Gastrocnemius medialis (tissue), 4 donors: ENCODE measurements around the gene RND1. TPM values are rescaled to one million over a fixed set of nuclear protein-coding genes. Genes with fewer than 3 reads are reported as not detected.

ENCODE experiments used
- ATAC-seq, 2 donors: fragments of 150-250 bp; one replicate each; pipeline ENCODE4 v1.9.1; 2016
- DNase-seq, 2 donors: peaks; one replicate each; pipeline ENCODE4 v3.0.0-alpha.2; 2019
- H3K27ac ChIP-seq, 4 donors: fragments of 200-600 bp; sonication (generic); 1 replicate in 1 of 4; 2 replicates in 3 of 4; pipeline ENCODE4 v1.5.1; 2016 to 2018; ENCODE audit warnings: mild to moderate bottlenecking in 2 of 4, moderate library complexity in 1 of 4
- H3K27me3 ChIP-seq, 3 donors: fragments of 200-600 bp; sonication (generic) in 2 of 3; 1 replicate in 1 of 3; 2 replicates in 2 of 3; pipeline versions ENCODE4 v1.5.1 to v1.6.0; 2016 to 2019; ENCODE audit warnings: mild to moderate bottlenecking in 1 of 3, moderate library complexity in 1 of 3
- H3K36me3 ChIP-seq, 2 donors: fragments of 200-600 bp; sonication (generic) in 1 of 2; one replicate each; pipeline ENCODE4 v1.5.1; 2017 to 2018
- H3K4me1 ChIP-seq, 2 donors: fragments of 200-600 bp; sonication (generic) in 1 of 2; one replicate each; pipeline ENCODE4 v1.5.1; 2016 to 2017; ENCODE audit warnings: mild to moderate bottlenecking in 2 of 2
- H3K4me3 ChIP-seq, 4 donors: fragments of 200-600 bp; sonication (generic) in 3 of 4; 1 replicate in 1 of 4; 2 replicates in 3 of 4; pipeline ENCODE4 v1.5.1; 2016 to 2019; ENCODE audit warnings: mild to moderate bottlenecking in 2 of 4
- H3K9me3 ChIP-seq, 3 donors: fragments of 200-600 bp; sonication (generic) in 2 of 3; 1 replicate in 1 of 3; 2 replicates in 2 of 3; pipeline ENCODE4 v1.5.1; 2016 to 2019
- CTCF ChIP-seq, 5 experiments: fragments of 450-650 bp in 3 of 5; fragments of 200-600 bp in 2 of 5; sonication (generic) in 2 of 5; IDR thresholded peaks in 4 of 5; conservative IDR thresholded peaks in 1 of 5; 1 replicate in 4 of 5; 2 replicates in 1 of 5; pipeline ENCODE4 v1.5.1; 2016 to 2019; ENCODE audit warnings: antibody characterized with exemption in 5 of 5, mild to moderate bottlenecking in 3 of 5, moderate library complexity in 3 of 5
- POLR2A ChIP-seq, 2 donors: fragments of 450-650 bp; IDR thresholded peaks; one replicate each; pipeline ENCODE4 v1.6.1; 2017; ENCODE audit warnings: antibody characterized with exemption in 2 of 2, mild to moderate bottlenecking in 2 of 2, moderate library complexity in 2 of 2
- in situ Hi-C, 4 donors: fragments of 200-750 bp; cut with MboI; loops; one replicate each; pipeline versions ENCODE4 v1.15.0 to v1.8.0; 2017; ENCODE audit warnings: low sequenced_read_pairs in 4 of 4
- intact Hi-C: fragments of 100-400 bp; cut with DNase I; formaldehyde crosslinking; loops from one replicate; pipeline ENCODE4 v1.15.1; 2023; ENCODE audit warnings: low total_unique reads
- total RNA-seq, 4 donors: library from RNA; depleted of rRNA; stranded (reverse); fragments of >200 nt; gene quantifications; one replicate each; pipeline versions ENCODE4 v1.1.0 to v1.2.3, GENCODE V29; 2016

Gene RND1
- total RNA-seq, 4 donors from 2014 or later = 0.36 TPM; not detected in 3

GRCh38 chr12:48819986-48820725 is 45.5 kb downstream of the RND1 start:
- Histone ChIP-seq H3K4me1 (peaks cover 21 to 28% of the 10 kb centered on the region in 2 donors), H3K36me3 (no peaks in the 10 kb centered on the region), H3K4me3 (no peak overlapping the region), H3K27me3 (peaks cover 6 to 28% (median 19%) of the 10 kb centered on the region in 3 donors), H3K27ac (no peak overlapping the region), H3K9me3 (no peaks in the 10 kb centered on the region)
- in situ Hi-C loops = no loop called here
- DNase-seq (no peak), ATAC-seq (no peak)
- TF ChIP-seq CTCF (IDR thresholded peaks at IDR 0.05 in 4 of 5, conservative IDR thresholded peaks at IDR 0.05 in 1 of 5) (no peak), POLR2A (IDR thresholded peaks at IDR 0.05) (no peak)
- intact Hi-C loops = loop anchor here (10.0 kb wide), 2 partner anchors 465 to 625 kb away; partner anchors contain the start of gene ZNF641

- in situ Hi-C loops (no loop called here), intact Hi-C loops (loop anchor here (10.0 kb wide), 2 partner anchors 464 to 624 kb away; partner anchors contain the start of gene ZNF641)
Measured at GRCh38 chr12:48818831-48819590, 46.7 kb downstream of the RND1 start.

GRCh38 chr12:48817873-48818830 is 47.5 kb downstream of the RND1 start, which contains the start of gene CACNB3:
TSS of gene CACNB3 (plus strand) at chr12:48818496. CDS start at chr12:48818930, 434 bp downstream.
- no peak for ATAC-seq
- Histone ChIP-seq H3K4me1 (peaks cover 21 to 33% of the 10 kb centered on the region in 2 donors), H3K9me3 (no peaks in the 10 kb centered on the region), H3K27me3 (peaks cover 6 to 28% (median 19%) of the 10 kb centered on the region in 3 donors), H3K27ac (peak within 1 kb of the TSS; percentile 23 to 54 (median 50)), H3K4me3 (peak within 1 kb of the TSS; percentile 66 to 84 (median 72)), H3K36me3 (no peaks in the 10 kb centered on the region)
- DNase-seq = peak; percentile 30 to 45
- in situ Hi-C loops = no loop called here
- TF ChIP-seq POLR2A (IDR thresholded peaks at IDR 0.05) (no peak), CTCF (IDR thresholded peaks at IDR 0.05 in 4 of 5, conservative IDR thresholded peaks at IDR 0.05 in 1 of 5) (no peak)
- intact Hi-C loops = loop anchor here (10.0 kb wide), 2 partner anchors 463 to 623 kb away; partner anchors contain the start of gene ZNF641

More at GRCh38 chr12:48818831-48819590, 46.7 kb downstream of the RND1 start:
- TF ChIP-seq POLR2A (IDR thresholded peaks at IDR 0.05) (no peak), CTCF (IDR thresholded peaks at IDR 0.05 in 4 of 5, conservative IDR thresholded peaks at IDR 0.05 in 1 of 5) (no peak)
- peak overlapping the region in 3 of 4 donors; percentile 23 to 54 (median 46) for H3K27ac ChIP-seq
- peaks cover 6 to 28% (median 19%) of the 10 kb centered on the region in 3 donors for H3K27me3 ChIP-seq
- H3K4me1 ChIP-seq = peaks cover 21 to 32% of the 10 kb centered on the region in 2 donors
- no peak for ATAC-seq
- no peak for DNase-seq
- H3K9me3 ChIP-seq = no peaks in the 10 kb centered on the region
- no peaks in the 10 kb centered on the region for H3K36me3 ChIP-seq
- H3K4me3 ChIP-seq = peak overlapping the region; percentile 66 to 84 (median 72)
